ENCODE data around the gene PCK1.

- no peak for TF ChIP-seq CTCF (IDR thresholded peaks at IDR 0.05)
- TF ChIP-seq POLR2A (IDR thresholded peaks at IDR 0.05): no peak
Observed at GRCh38 chr20:57612916-57613315, 52.0 kb downstream of the PCK1 start.

All from ovary (tissue), 3 donors.